Fibroblast of gingiva (primary cell): ENCODE measurements around the gene SVEP1.
"Not testable (repeated sequence)": the region's sequence is repeated elsewhere in the genome, so short reads cannot be mapped to it uniquely, and the experiment has no call there.

Experiments used
- DNase-seq: peaks from one replicate; pipeline ENCODE4 v3.0.0-alpha.2; 2011; ENCODE audit warnings: low read depth

Gene SVEP1

DNA sequence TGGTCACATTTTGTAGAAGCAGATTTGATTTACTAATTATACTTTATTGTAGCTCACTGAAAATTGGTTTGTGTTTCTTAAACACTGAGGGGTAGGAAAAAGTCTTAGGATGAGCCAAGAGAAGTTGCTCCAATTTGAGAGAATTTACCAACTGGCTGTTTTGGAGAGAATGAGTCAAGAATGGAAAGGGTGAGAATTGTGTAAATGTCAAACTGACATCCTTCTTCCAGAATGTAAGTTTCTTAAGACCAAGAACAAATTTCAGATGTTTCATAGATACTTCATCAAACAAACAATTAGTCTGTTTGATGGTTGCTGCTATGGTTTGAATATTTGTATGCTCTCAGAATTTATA is 135.7 kb downstream of the SVEP1 start:
- peak; percentile 96 for DNase-seq

DNA sequence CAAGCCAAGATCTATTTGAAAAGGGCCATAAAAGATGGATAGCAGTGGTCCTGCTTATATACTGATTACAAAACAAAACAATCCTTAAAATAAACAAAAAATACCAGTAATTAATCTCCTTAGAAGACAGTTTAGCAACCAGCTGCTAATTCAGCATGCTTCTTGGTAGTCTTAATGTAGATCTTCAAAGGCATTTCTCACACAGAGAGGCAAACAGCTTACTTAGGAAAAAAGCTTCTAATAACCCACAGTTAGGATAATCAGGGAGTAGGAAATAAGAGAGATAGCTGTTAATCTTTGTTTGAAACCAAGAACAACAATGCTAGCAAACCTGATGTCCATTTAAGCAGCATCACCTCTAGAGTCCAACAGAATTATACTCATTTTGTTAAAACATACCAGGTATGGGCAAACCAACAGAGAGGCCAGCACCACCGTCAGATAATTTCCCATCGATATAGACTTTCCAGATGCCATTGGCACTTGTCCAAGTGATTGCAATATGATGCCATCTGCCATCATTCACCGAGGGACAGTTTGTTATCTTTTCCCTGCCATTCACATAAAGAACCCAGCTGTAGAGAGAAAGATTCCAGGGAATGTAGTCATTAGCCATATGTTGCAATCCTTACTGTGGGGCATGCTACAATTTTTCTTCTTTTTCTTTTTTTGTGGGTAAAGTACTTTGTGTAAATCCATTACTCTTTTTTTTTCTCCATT is 136.2 kb downstream of the SVEP1 start:
- peak; percentile 82 for DNase-seq

DNA sequence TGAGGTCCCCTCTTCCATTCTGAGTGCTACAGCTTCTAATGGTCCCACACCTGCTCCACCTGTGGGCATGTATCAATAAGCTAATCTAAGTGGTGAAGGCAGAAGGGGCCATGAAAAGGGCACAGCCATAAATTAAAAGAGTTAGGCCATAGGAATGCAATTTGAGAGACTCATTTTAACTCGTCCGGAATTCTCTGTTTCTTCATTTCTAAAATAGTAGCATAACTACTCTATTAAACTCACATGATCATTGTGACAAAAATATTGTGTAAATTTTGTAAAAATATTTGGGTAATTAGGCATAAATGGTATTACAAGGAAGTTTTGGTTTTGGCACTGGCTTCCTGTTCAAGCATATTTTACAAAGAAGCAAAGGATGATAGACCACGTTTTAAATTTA is 138.7 kb downstream of the SVEP1 start:
- peak; percentile 38 for DNase-seq

DNA sequence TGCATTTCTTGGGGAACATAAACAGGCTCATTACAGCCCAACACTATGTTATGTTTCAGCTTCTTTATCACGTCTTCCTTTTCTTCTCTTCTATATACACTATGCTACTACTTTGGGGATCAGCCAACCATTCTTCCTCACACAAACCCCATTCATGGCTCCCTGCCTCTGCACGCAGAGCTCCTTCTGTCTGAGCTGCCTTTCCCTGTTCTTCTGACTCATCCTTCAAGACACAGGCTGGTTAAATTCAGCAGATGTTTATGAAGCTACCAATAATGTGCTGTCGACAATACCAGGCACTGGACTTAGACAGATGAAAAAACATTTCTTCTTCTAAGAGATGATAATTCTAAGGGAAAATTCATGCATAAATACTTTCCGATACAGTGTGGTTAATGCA is 139.4 kb downstream of the SVEP1 start:
- peak; percentile 85 for DNase-seq

DNA sequence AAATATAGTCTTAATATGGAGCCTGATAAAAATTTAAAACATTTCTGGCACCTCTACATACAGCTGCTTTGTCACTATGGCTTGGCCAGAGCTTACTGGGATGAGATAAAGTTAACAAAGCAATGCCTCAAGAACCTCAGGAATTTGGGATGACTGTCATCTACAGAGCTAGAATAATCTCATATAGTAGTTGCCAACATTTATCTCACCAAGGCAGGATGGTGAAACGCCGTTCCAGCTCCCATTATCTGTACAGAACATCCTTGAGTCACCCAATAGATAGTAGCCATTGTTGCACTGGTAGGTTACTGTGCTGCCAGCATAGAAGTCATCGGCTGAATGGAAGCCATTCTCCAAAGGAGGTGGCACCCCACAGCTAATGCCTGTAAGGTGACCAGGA is 147.3 kb downstream of the SVEP1 start:
- peak; percentile 55 for DNase-seq

DNA sequence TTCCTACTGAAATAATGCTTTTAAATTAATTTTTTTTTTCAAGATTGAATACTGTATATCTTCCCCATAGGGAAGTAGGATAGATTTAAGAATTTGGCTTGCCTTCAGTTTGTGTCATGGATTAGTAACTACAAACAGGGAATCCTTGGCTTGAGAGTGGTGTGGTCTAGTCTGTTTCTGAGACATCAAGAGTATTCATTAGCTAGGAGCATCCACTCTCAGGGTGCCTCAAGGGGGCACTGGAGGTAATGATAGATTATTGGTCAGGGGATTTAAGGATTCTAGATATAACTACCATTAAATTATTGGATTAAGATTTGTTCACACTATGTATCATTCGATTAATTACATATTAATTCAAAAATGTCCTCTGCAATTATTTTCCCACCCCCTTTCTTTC is 150.1 kb downstream of the SVEP1 start:
- no peak for DNase-seq

DNA sequence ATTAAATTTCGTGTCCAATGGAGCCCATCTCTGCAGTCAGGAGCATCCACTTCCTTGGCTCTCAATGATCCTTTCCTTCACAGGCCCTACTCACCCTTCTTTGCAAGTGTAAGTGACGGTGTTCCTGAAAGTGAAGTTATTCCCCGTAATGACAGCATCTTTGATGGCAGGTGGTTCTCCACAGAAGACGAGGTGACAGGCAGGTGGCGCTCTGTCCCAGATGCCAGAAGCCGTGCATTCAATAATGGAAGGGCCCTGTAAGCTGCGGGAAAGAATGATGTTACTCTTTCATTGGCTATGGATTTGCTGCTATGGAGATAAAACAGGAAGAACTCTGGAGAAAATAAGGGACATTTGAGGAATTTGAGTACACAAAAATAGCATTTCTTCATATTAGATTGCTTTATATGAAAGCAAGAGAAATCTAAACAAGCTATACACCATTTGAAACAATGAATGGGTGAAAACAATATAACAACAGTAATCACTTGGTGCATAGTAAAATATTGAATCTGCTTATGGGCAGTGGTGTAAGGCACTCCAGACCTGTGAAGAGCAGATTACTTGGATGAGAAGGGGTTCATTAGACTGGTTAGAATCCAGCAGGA is 151.9 kb downstream of the SVEP1 start:
- peak; percentile 29 for DNase-seq

DNA sequence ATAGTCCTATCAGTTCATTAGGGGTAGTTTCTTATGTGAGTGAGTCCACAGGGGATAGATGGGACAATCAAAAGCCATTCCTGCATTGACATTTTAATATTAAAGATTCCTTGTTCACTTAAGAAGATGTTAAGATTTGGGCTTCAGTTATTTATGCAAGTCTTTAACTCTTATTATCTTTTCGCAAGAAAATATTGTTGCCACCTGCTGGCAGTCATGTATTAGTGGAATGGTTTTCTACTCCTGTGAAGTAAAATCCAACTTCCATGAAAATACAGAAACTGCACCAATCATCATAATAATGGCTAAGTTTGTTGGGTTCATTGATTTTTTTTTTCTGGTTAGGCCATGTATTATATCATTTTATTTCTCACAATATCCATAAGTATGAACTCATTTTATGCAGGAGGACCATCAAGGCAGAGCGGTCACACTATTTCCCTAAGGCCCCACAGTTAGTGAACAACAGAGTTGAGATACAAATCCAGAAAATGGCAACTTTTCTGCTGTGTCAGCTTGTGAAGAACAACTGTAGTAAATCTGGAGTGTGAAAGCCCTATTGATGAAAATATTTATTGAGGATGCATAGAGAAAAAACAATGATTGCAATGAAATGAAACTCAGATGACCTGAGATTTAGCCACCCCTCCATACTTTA is 153.4 kb downstream of the SVEP1 start:
- no peak for DNase-seq

DNA sequence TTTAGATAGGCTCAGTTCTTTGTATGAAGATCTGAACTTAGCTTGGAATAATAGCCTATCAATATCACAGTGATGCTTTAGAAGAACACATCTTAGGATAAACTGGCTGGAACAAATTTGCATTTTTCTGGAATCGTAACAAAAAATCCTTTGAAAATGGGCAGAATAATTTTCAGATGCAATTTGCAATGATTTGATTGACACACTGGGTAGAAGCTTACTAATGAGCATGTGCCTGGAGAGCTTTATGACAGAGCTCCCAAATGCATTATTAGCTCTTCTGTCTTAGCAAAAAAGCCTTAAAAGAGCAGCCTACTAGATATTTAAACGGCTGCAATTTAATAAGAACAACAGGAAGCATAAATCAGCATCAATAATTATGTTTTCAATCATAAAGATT is 165.1 kb downstream of the SVEP1 start:
- no peak for DNase-seq

DNA sequence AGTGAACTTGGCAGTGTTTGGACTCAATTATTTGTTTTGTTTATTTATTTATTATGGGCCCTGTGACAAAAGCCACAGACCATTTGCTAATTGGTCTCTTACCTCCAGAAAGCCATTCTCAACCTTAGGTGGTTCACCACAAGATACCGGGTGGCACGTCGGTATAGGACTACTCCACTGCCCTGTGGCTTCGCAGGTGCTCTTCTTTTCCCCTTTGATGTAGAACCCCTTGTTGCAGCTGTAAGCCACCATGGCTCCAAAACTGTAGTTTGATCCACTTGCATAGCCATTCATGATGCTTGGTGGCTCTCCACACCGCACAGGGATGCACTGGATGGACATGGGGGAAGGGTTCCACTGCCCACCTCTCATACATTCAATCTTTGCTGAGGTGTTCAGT is 168.6 kb downstream of the SVEP1 start:
- DNase-seq, result no peak

DNA sequence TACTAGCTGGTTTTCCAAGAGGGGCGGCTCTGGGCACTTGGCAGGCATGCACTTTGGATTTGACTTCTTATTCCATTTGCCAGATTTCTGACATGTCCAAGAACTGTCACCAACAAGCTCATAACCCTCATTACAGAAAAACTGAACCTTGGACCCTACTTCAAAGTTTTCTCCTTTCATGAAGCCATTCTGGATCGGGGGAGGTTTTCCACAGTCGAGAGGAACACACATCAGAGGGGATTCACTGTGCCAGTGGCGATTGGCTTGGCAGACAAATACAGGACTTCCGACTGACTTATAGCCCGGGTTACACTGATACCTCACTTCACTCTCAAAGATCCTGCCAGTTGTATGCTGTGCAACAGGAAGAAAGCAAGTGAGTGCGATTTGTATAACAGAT is 170.9 kb downstream of the SVEP1 start:
- no peak for DNase-seq

DNA sequence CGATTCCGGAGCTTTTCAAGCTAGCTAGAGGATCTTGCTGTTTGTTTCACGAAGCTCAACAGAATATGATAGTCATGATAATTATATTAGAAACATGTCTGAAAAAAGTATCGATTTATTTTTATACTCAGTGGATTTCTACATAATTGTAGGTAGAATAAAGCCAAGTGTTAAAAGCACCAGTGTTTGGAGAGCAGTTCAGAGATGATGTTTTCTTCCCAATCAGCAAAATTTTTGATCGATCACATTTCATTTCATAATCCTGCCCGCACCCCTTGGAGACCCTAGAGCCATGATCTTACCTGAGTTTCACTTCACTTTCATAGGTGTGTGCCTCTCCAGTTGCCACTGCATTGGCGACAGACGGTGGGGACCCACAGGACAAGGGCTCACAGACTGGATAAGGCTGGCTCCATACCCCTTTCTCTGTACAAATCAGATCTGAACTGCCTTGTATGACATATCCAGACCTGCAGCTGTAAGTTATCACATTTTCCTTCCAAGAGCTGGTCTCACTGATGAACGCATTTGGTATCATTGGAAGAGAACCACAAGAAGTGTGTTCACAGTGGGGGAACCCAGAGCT is 173.6 kb downstream of the SVEP1 start:
- no peak for DNase-seq

DNA sequence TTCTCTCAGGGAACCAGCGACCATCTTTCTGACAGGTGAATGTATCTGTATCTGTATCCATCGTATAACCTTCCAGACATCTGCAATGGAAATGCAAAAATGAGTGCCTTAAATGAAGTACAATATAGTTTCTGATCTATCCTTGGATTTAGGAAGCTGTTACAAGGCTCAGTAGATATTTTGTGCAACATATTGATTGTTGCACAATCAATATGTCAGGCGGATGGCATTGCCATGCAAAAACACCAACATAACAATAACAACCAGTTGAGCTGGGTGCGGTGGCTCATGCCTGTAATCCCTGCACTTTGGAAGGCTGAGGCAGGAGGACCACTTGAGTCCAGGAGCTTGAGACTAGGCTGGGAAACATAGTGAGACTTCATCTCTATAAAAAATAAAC is 175.1 kb downstream of the SVEP1 start:
- no peak for DNase-seq

DNA sequence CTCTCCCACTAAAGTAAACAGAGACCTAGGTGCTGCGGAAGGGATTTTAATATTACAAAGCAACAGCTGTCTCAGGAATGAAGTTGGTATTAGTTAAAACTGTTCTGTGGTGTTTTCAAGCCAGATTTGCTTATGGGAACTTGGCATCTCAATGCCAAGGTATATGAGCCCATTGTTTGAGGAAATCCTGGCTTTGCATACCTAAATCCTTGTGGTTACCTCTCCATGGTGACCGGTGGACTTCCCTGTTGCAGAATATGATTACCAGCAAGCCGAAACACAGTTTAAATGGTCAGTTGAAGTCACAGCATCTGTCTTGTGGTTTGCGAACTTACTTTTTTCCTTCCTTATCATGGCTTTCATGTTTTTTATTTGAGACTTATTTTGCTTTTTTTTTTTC is 179.6 kb downstream of the SVEP1 start:
- DNase-seq, result no peak

DNA sequence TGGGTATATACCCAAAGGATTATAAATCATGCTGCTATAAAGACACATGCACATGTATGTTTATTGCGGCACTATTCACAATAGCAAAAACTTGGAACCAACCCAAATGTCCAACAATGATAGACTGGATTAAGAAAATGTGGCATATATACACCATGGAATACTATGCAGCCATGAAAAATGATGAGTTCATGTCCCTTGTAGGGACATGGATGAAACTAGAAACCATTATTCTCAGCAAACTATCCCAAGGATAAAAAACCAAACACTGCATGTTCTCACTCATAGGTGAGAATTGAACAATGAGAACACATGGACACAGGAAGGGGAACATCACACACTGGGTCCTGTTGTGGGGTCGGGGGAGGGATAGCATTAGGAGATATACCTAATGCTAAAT is 180.5 kb downstream of the SVEP1 start:
- not testable (repeated sequence) for DNase-seq

DNA sequence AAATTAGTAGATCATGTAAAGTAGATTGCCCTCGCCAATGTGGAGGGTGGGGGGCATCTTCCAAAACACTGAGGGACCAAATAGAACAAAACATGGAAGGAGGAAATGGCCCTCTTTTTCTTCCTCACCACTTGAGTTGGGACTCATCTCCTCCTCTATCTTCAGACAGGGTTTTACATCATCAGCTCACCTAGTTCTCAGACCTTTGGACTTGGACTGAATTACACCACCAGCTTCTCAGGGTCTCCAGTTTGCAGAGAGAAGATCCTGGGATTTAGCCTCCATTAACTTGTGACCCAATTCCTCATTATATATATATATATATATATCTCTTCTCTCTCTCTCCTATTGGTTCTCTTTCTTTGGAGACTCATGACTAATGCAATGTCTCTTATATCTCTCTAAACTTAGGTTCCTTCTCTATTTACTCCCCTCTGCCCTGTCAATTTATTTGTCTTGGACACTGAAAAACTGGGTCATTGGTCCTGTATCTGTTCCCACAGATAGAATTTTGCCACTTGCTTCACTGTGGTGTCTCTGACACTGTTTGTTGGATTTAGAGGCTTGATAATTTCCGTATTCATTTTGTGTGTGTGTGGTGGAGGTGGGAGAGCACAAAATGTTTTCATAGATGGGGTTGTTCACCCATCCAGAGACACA is 187.6 kb downstream of the SVEP1 start:
- DNase-seq, result no peak

DNA sequence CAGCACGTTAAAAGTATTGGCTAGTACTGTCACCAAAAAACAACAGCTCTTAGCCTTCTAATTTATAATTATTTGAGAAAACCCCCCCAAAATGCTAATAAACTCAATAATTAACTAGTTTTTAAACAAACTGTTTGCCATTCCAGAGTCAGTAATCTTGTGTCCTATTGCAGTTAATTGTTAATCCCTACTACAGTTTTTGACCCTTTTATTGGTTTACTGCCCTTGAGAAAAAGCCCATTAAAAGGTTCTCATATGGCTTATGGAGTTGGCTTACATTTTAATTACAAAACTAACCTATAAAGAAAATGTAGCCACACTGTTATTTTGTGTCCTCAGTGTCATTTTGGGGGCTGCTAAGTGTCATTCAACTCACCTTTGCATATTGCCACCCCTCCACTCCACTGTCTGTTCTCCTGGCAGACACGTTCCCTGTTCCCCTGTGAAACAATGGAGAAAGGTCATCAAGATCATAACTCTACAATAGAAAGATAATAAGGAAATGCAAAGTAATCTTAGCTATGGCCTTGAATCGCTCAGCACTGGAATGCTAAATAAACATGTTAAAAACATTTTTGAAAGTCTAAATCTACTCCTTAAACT is 190.3 kb downstream of the SVEP1 start:
- no peak for DNase-seq

DNA sequence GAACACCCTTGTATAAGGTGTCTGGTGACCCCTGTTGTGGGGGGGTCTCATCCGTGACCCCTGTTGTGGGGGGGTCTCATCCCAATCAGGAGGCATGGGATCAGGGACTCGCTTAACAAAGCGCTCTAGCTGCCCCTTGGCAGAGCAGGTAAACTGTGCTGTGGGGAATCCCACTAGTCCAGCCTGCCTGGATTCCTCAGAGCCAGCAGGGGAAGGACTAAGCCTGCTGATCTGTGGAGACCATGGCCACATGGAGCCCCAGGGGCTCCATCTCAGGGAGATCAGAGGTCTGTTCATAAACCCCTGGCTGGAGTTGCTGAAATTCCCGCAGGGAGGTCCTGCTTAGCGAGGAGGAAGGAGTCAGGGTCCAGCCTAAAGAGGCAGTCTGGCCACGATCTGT is 196.1 kb downstream of the SVEP1 start:
- DNase-seq, result no peak

DNA sequence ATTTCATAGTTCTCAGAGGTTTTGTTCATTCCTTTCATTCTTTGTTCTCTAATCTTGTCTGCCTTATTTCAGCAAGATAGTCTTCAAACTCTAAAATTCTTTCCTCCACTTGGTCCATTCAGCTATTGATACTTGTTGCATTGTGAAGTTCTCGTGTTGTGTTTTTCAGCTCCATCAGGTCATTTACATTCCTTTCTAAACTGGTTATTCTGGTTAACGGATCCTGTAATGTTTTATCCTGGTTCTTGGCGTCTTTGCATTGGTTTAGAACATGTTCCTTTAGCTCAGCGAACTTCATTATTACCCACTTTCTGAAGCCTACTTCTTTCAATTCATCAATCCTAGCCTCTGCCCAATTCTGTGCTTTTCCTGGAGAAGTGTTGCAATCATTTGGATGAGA is 196.8 kb downstream of the SVEP1 start:
- DNase-seq, result no peak

DNA sequence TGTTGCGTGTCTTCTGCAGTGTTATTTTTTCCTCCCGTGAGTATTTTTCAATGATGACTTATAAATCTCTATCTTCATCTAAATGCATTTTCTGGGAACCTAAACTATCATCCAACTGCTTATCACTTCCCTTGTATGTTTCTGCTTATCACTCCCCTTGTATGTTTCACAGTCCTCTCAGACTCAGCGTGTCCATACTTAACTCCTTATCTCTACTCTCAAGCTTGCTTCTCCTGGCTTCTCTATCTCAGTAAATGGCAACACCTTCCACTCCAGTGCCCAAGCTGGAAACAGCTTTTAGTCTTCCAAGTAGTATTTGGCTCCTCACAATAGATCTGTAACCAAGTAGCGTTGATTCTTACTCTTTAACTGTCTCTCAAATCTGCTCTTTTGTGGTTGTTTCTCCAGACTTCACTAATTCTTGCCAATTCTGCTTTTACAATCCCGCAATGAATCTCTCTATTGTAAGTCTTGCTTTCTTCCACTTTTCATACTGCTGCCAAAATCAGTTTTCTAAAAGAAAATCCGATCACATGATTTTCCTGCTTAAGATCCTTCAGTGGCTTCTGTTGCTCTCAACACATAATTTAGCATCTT is 208.0 kb downstream of the SVEP1 start:
- no peak for DNase-seq

DNA sequence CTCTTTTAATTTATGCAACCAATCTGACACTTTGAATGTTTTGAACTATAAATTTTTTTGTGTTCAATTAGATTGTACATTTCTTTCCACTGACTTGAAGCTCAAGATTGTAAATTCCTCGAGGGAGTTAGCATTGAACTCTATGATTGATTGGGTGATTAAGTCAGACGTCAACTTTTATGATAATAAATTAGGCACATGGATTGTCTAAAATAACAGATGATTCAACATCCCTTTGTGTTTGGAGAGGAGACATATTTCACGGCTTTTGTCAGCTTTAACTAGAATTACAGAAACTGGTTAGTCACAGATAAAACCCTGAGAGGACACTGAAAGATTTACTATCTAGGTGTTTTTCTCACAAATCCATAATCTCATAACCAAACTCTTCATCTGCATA is 209.2 kb downstream of the SVEP1 start:
- DNase-seq, result no peak

DNA sequence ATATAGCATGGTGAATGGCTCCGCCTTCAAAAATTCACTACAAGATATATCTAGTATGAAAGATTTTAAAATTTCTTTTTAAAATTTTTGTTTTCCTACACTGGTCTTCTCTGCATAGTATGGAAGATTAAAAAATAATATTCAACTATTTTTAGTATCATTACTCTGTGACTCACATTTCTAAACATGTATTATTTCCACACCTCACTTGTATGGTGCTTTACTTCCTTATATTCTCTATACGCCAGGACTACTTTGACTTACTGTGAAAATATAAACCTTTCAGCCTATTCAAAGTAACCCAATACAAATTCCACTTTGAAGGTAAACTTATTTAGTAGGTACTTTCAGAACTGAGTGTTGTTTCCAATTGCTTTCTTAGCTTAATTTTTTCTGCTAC is 215.1 kb downstream of the SVEP1 start:
- DNase-seq, result no peak
